HepG2 (cell line): ENCODE measurements around the gene ZNF581. TPM values are rescaled to one million over a fixed set of nuclear protein-coding genes. Genes with fewer than 3 reads are reported as not detected.

Experiments
- BORCS8-MEF2B ChIP-seq: sonication (generic); formaldehyde crosslinking; IDR thresholded peaks from 2 replicates; pipeline ENCODE4 v1.8.0; 2022; ENCODE audit warnings: mild to moderate bottlenecking, missing genetic modification reagents
- CHD2 ChIP-seq: IDR thresholded peaks from 2 replicates; pipeline ENCODE4 v1.6.1; 2011; ENCODE audit warnings: low read depth, low read length, improper control_type of control experiment
- CTCF ChIP-seq: sonication (generic); formaldehyde crosslinking; IDR thresholded peaks from 2 replicates; pipeline ENCODE4 v1.5.0; 2020; ENCODE audit warnings: mild to moderate bottlenecking, missing genetic modification reagents, moderate library complexity
- FOXA3 ChIP-seq: IDR thresholded peaks from 2 replicates; pipeline ENCODE4 v1.6.1; 2016; ENCODE audit warnings: missing genetic modification reagents, missing compliant biosample characterization
- HDAC6 ChIP-seq: fragments of 200-600 bp; sonication (generic); IDR thresholded peaks from 2 replicates; pipeline ENCODE4 v1.7.0; 2017; ENCODE audit warnings: mild to moderate bottlenecking, antibody characterized with exemption, low read length, low read depth
- HOXA3 ChIP-seq: sonication (generic); formaldehyde crosslinking; IDR thresholded peaks from 2 replicates; pipeline ENCODE4 v1.5.0; 2020; ENCODE audit warnings: missing genetic modification reagents
- IRX3 ChIP-seq: sonication (generic); formaldehyde crosslinking; IDR thresholded peaks from 2 replicates; pipeline ENCODE4 v1.8.1; 2023; ENCODE audit warnings: mild to moderate bottlenecking, low read depth, missing genetic modification reagents, borderline replicate concordance
- KAT8 ChIP-seq: IDR thresholded peaks from 2 replicates; pipeline ENCODE4 v1.6.1; 2016; ENCODE audit warnings: missing genetic modification reagents, missing compliant biosample characterization
- MNT ChIP-seq: fragments of 450-650 bp; IDR thresholded peaks from 2 replicates; pipeline ENCODE4 v1.6.1; 2016
- RBM22 ChIP-seq: fragments of 200-400 bp; formaldehyde crosslinking; optimal IDR thresholded peaks from 2 replicates; pipeline ENCODE3; 2017; ENCODE audit warnings: mild to moderate bottlenecking, low read length, moderate library complexity
- REL ChIP-seq: sonication (generic); formaldehyde crosslinking; conservative IDR thresholded peaks from 2 replicates; pipeline ENCODE4 v1.8.0; 2022; ENCODE audit warnings: mild to moderate bottlenecking, missing genetic modification reagents, moderate library complexity
- RFXAP ChIP-seq: sonication (generic); formaldehyde crosslinking; IDR thresholded peaks from 2 replicates; pipeline ENCODE4 v1.4.0; 2020; ENCODE audit warnings: missing genetic modification reagents, borderline replicate concordance
- RORA ChIP-seq: sonication (generic); formaldehyde crosslinking; IDR thresholded peaks from 2 replicates; pipeline ENCODE4 v1.5.0; 2020; ENCODE audit warnings: mild to moderate bottlenecking, missing genetic modification reagents, moderate library complexity
- SOX5 ChIP-seq: IDR thresholded peaks from 2 replicates; pipeline ENCODE4 v1.6.1; 2016; ENCODE audit warnings: borderline replicate concordance
- SRSF1 ChIP-seq: fragments of 200-400 bp; formaldehyde crosslinking; optimal IDR thresholded peaks from 2 replicates; pipeline ENCODE3; 2017; ENCODE audit warnings: mild to moderate bottlenecking, low read depth, low read length, moderate library complexity
- STAT5B ChIP-seq: sonication (generic); formaldehyde crosslinking; IDR thresholded peaks from 2 replicates; pipeline ENCODE4 v1.4.0; 2020; ENCODE audit warnings: missing genetic modification reagents
- SYNCRIP ChIP-seq: fragments of 200-400 bp; formaldehyde crosslinking; IDR thresholded peaks from 2 replicates; pipeline ENCODE4 v1.6.1; 2018; ENCODE audit warnings: mild to moderate bottlenecking, low read depth, low read length; ENCODE audit not compliant: insufficient read depth
- TBP ChIP-seq: sonication (generic); formaldehyde crosslinking; IDR thresholded peaks from 2 replicates; pipeline ENCODE4 v1.5.0; 2020; ENCODE audit warnings: missing genetic modification reagents
- TOE1 ChIP-seq: sonication (generic); formaldehyde crosslinking; IDR thresholded peaks from 2 replicates; pipeline ENCODE4 v1.4.0; 2020; ENCODE audit warnings: mild to moderate bottlenecking, missing genetic modification reagents
- YY1 ChIP-seq: IDR thresholded peaks from 2 replicates; pipeline ENCODE4 v1.6.1; 2011; ENCODE audit warnings: low read length, low read depth, moderate library complexity, mild to moderate bottlenecking; ENCODE audit not compliant: insufficient read depth, insufficient replicate concordance
- ZC3H4 ChIP-seq: sonication (generic); formaldehyde crosslinking; IDR thresholded peaks from 2 replicates; pipeline ENCODE4 v1.4.0; 2020; ENCODE audit warnings: missing genetic modification reagents, borderline replicate concordance
- ZNF335 ChIP-seq: sonication (generic); formaldehyde crosslinking; IDR thresholded peaks from 2 replicates; pipeline ENCODE4 v1.4.0; 2020; ENCODE audit warnings: missing genetic modification reagents
- ZNF713 ChIP-seq: sonication (generic); formaldehyde crosslinking; IDR thresholded peaks from 2 replicates; pipeline ENCODE4 v1.4.0; 2020; ENCODE audit warnings: mild to moderate bottlenecking, missing genetic modification reagents
- polyA plus RNA-seq, 8 experiments: library from polyadenylated mRNA; depleted of rRNA in 3 of 8; stranded (reverse) in 7 of 8; unstranded in 1 of 8; fragments of >200 nt; fragmentation: Illumina TruSeq in 4 of 8; extraction: Trizol in 4 of 8; gene quantifications; 2 replicates each; pipeline versions ENCODE4 v1.2.1 to v1.2.3, GENCODE V29; 2011 to 2016; ENCODE audit warnings: low read depth in 4 of 8, missing spikeins in 1 of 8, mixed read lengths in 1 of 8; ENCODE audit not compliant: insufficient read depth in 1 of 8
- total RNA-seq, 5 experiments: library from RNA; depleted of rRNA; stranded (reverse); fragments of >200 nt; fragmentation: Illumina TruSeq; extraction: Trizol; gene quantifications; 2 replicates each; pipeline ENCODE4 v1.2.3, GENCODE V29; 2016; ENCODE audit warnings: low read depth in 1 of 5
- TF ChIP-seq, protein P1 (sequence below): sonication (generic); formaldehyde crosslinking; IDR thresholded peaks from 2 replicates; pipeline ENCODE4 v1.5.0; 2020; ENCODE audit warnings: missing genetic modification reagents, mild to moderate bottlenecking, borderline replicate concordance
- TF ChIP-seq, protein P2 (sequence below): sonication (generic); formaldehyde crosslinking; IDR thresholded peaks from 2 replicates; pipeline ENCODE4 v1.4.0; 2020; ENCODE audit warnings: missing genetic modification reagents, borderline replicate concordance

The ZNF581 gene
- total and polyA plus RNA-seq, 2 of the 13 experiments (the other 11 are each of a cell fraction or from before 2014, with no cell fraction given), result 19.6 to 49.5 TPM

- TF ChIP-seq CTCF (CRISPR knock-in tag) (no peak), ZC3H4 (no peak), IRX3 (no peak), RBM22 (no peak), STAT5B (no peak), CHD2 (no peak), BORCS8-MEF2B (CRISPR knock-in tag) (no peak), RORA (CRISPR knock-in tag) (no peak), TOE1 (no peak), TBP (CRISPR knock-in tag) (no peak), MNT (peak; percentile 21; the same call in 1 of the 2 replicates), HDAC6 (no peak), SYNCRIP (no peak), HOXA3 (CRISPR knock-in tag) (peak; percentile 47; the same call in 1 of the 2 replicates), SOX5 (CRISPR knock-in tag) (0 out of 2 replicates have a peak, but pooled peaks have one; percentile 7), FOXA3 (no peak), RFXAP (CRISPR knock-in tag) (no peak), REL (CRISPR knock-in tag) (no peak), ZNF335 (CRISPR knock-in tag) (no peak), KAT8 (CRISPR knock-in tag) (peak; percentile 70; the same call in 1 of the 2 replicates), ZNF713 (CRISPR knock-in tag) (no peak), YY1 (peak; percentile 79), SRSF1 (no peak)
- TF ChIP-seq, protein P1, sequence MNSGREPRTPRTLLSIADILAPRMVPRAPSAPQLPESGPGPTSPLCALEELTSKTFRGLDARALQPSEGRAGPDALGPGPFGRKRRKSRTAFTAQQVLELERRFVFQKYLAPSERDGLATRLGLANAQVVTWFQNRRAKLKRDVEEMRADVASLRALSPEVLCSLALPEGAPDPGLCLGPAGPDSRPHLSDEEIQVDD (CRISPR knock-in tag), result no peak
- TF ChIP-seq, protein P2, sequence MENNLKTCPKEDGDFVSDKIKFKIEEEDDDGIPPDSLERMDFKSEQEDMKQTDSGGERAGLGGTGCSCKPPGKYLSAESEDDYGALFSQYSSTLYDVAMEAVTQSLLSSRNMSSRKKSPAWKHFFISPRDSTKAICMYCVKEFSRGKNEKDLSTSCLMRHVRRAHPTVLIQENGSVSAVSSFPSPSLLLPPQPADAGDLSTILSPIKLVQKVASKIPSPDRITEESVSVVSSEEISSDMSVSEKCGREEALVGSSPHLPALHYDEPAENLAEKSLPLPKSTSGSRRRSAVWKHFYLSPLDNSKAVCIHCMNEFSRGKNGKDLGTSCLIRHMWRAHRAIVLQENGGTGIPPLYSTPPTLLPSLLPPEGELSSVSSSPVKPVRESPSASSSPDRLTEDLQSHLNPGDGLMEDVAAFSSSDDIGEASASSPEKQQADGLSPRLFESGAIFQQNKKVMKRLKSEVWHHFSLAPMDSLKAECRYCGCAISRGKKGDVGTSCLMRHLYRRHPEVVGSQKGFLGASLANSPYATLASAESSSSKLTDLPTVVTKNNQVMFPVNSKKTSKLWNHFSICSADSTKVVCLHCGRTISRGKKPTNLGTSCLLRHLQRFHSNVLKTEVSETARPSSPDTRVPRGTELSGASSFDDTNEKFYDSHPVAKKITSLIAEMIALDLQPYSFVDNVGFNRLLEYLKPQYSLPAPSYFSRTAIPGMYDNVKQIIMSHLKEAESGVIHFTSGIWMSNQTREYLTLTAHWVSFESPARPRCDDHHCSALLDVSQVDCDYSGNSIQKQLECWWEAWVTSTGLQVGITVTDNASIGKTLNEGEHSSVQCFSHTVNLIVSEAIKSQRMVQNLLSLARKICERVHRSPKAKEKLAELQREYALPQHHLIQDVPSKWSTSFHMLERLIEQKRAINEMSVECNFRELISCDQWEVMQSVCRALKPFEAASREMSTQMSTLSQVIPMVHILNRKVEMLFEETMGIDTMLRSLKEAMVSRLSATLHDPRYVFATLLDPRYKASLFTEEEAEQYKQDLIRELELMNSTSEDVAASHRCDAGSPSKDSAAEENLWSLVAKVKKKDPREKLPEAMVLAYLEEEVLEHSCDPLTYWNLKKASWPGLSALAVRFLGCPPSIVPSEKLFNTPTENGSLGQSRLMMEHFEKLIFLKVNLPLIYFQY (CRISPR knock-in tag), result no peak
These were observed 38.2 kb upstream of the ZNF581 start (continued) for GRCh38 chr19:55605207-55605636.
